Ishikawa (cell line): Measurements from ENCODE around the gene PTPRJ.
A peak's percentile ranks its signal among the peaks of the same experiment; 100 is the strongest.

Experiments used
- CEBPB ChIP-seq: IDR thresholded peaks from 2 replicates; pipeline ENCODE4 v1.6.1; 2012
- CREB1 ChIP-seq: IDR thresholded peaks from 2 replicates; pipeline ENCODE4 v1.6.1; 2012; ENCODE audit warnings: low read depth
- EGR1 ChIP-seq: IDR thresholded peaks from 2 replicates; pipeline ENCODE4 v1.6.1; 2012
- EP300 ChIP-seq: IDR thresholded peaks from 2 replicates; pipeline ENCODE4 v1.6.1; 2012; ENCODE audit warnings: borderline replicate concordance
- FOXM1 ChIP-seq: IDR thresholded peaks from 2 replicates; pipeline ENCODE4 v1.6.1; 2012; ENCODE audit warnings: low read depth, borderline replicate concordance
- MAX ChIP-seq: IDR thresholded peaks from 2 replicates; pipeline ENCODE4 v1.6.1; 2012
- NFIC ChIP-seq: IDR thresholded peaks from 2 replicates; pipeline ENCODE4 v1.6.1; 2012
- RAD21 ChIP-seq: IDR thresholded peaks from 2 replicates; pipeline ENCODE4 v1.6.1; 2012; ENCODE audit warnings: low read depth
- REST ChIP-seq: IDR thresholded peaks from 2 replicates; pipeline ENCODE4 v1.6.1; 2012; ENCODE audit warnings: low read depth, mild to moderate bottlenecking
- TAF1 ChIP-seq: IDR thresholded peaks from 2 replicates; pipeline ENCODE4 v1.6.1; 2012; ENCODE audit warnings: low read depth, mild to moderate bottlenecking
- TCF12 ChIP-seq: IDR thresholded peaks from 2 replicates; pipeline ENCODE4 v1.6.1; 2012; ENCODE audit warnings: low read depth
- TEAD4 ChIP-seq: IDR thresholded peaks from 2 replicates; pipeline ENCODE4 v1.6.1; 2012
- USF1 ChIP-seq: IDR thresholded peaks from 2 replicates; pipeline ENCODE4 v1.6.1; 2012
- YY1 ChIP-seq: IDR thresholded peaks from 2 replicates; pipeline ENCODE4 v1.6.1; 2012; ENCODE audit warnings: low read depth
- ZBTB7A ChIP-seq: IDR thresholded peaks from 2 replicates; pipeline ENCODE4 v1.6.1; 2012; ENCODE audit warnings: low read depth

PTPRJ gene

GRCh38 chr11:48134221-48134922 is 154.0 kb downstream of the PTPRJ start:
- TF ChIP-seq TCF12 (no peak), FOXM1 (no peak), TEAD4 (no peak), ZBTB7A (no peak), RAD21 (no peak), EGR1 (no peak), REST (no peak), YY1 (no peak), CREB1 (no peak)

GRCh38 chr11:48138222-48138621 is 157.9 kb downstream of the PTPRJ start:
- TF ChIP-seq CREB1 = no peak
- TF ChIP-seq TCF12 = no peak
- no peak for TF ChIP-seq EP300
- no peak for TF ChIP-seq CEBPB
- no peak for TF ChIP-seq MAX
- TF ChIP-seq ZBTB7A = no peak
- no peak for TF ChIP-seq RAD21
- no peak for TF ChIP-seq TEAD4
- no peak for TF ChIP-seq FOXM1
- no peak for TF ChIP-seq YY1
- TF ChIP-seq REST = no peak
- TF ChIP-seq NFIC = no peak
- no peak for TF ChIP-seq EGR1
- TF ChIP-seq USF1 = no peak
- TF ChIP-seq TAF1 = no peak

GRCh38 chr11:48139896-48140295 is 159.5 kb downstream of the PTPRJ start:
- TF ChIP-seq CEBPB = peak; percentile 34; the same call in 1 of the 2 replicates

- TF ChIP-seq CEBPB (no peak), YY1 (no peak), USF1 (no peak), EGR1 (no peak), ZBTB7A (no peak), CREB1 (no peak), MAX (no peak), TCF12 (no peak), RAD21 (no peak), NFIC (no peak)
Observed at GRCh38 chr11:48141475-48142122, 161.2 kb downstream of the PTPRJ start.

GRCh38 chr11:48142889-48143288 is 162.5 kb downstream of the PTPRJ start:
- TF ChIP-seq FOXM1 = no peak
- TF ChIP-seq TAF1 = no peak
- TF ChIP-seq YY1 = no peak
- no peak for TF ChIP-seq TEAD4
- no peak for TF ChIP-seq RAD21
- no peak for TF ChIP-seq EP300
- no peak for TF ChIP-seq REST
- TF ChIP-seq CREB1 = no peak
- no peak for TF ChIP-seq EGR1
